Subcutaneous abdominal adipose tissue (tissue), 5 donors: ENCODE measurements around the gene ASTN2.
"Not testable (repeated sequence)": the region's sequence is repeated elsewhere in the genome, so short reads cannot be mapped to it uniquely, and the experiment has no call there.

Experiments
- H3K27ac ChIP-seq: one replicate; pipeline ENCODE4 v1.7.0; 2013; ENCODE audit warnings: low read depth, mild to moderate bottlenecking, inconsistent platforms, low read length, moderate library complexity
- H3K27me3 ChIP-seq, 5 donors: one replicate each; pipeline ENCODE4 v1.7.0; 2013; ENCODE audit warnings: low read length in 5 of 5, inconsistent platforms in 1 of 5; ENCODE audit not compliant: control insufficient read depth in 5 of 5, insufficient read depth in 4 of 5
- H3K36me3 ChIP-seq, 5 donors: one replicate each; pipeline ENCODE4 v1.7.0; 2013; ENCODE audit warnings: low read length in 5 of 5; ENCODE audit not compliant: control insufficient read depth in 5 of 5, insufficient read depth in 5 of 5
- H3K4me1 ChIP-seq, 5 donors: one replicate each; pipeline ENCODE4 v1.7.0; 2013; ENCODE audit warnings: low read length in 5 of 5, mild to moderate bottlenecking in 3 of 5, moderate library complexity in 1 of 5; ENCODE audit not compliant: control insufficient read depth in 5 of 5, insufficient read depth in 5 of 5
- H3K4me3 ChIP-seq, 5 donors: one replicate each; pipeline ENCODE4 v1.7.0; 2013; ENCODE audit warnings: low read length in 5 of 5, low read depth in 1 of 5
- H3K9ac ChIP-seq, 5 donors: one replicate each; pipeline ENCODE4 v1.7.0; 2013; ENCODE audit warnings: low read length in 5 of 5, mild to moderate bottlenecking in 4 of 5, moderate library complexity in 3 of 5
- H3K9me3 ChIP-seq, 5 donors: one replicate each; pipeline ENCODE4 v1.7.0; 2013; ENCODE audit warnings: low read length in 5 of 5; ENCODE audit not compliant: control insufficient read depth in 5 of 5
- donor health status: healthy.
- donor health status: healthy.
- donor health status: healthy.
- donor health status: healthy.
- donor health status: healthy.

Gene ASTN2

DNA sequence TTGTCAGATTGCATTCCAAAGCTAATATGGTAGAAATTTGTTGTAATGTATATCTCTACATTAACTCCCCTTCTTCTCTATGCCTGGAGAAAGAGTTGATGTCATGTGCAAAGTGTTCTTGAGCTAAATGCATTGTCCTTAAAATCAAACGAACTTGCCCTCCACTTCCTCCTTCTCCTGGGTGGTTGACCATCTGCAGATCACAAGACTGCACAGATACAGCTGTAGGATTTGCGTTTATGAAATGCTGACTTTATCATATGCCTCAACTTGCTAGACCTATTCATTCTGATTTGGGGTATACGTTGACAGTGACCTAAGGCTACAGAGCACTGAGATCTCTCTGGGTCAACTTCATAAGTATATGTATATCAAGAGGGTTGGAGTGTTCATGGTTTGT lies 719.4 kb downstream of the ASTN2 start:
- no peak overlapping the region for H3K27ac ChIP-seq
- H3K9ac ChIP-seq: no peak overlapping the region
- H3K27me3 ChIP-seq: no peaks in the 10 kb centered on the region
- peaks cover 0 to 32% (median 17%) of the 10 kb centered on the region in 5 donors for H3K4me1 ChIP-seq
- peaks cover 8 to 30% (median 30%) of the 10 kb centered on the region in 5 donors for H3K36me3 ChIP-seq
- H3K9me3 ChIP-seq: no peaks in the 10 kb centered on the region
- no peak overlapping the region for H3K4me3 ChIP-seq

DNA sequence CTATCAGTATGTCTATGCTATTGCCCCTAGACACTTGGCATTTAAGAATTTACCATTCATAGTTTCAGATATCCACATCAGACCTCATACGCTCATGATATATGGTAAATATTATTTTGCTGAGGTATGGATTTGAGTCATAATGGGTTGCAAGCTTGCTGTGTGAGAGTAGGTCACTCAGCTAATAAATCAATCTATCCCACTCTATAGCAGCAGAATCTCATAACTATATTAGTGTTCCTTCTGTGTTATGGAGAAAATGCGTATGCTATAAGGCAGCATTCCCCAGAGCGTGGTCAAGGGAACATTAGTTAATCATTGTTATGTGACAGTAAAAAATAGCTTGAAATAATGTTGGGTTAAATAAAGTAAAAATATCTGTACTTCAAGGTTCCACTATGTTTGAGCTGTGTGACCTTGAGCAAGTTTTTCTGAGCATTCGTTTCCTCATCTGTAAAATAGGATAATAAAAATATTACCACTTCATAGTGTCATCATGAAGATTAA lies 720.0 kb downstream of the ASTN2 start:
- Histone ChIP-seq H3K27me3 (no peaks in the 10 kb centered on the region), H3K9ac (no peak overlapping the region), H3K27ac (no peak overlapping the region), H3K36me3 (peaks cover 7 to 25% (median 25%) of the 10 kb centered on the region in 5 donors), H3K9me3 (no peaks in the 10 kb centered on the region), H3K4me3 (no peak overlapping the region), H3K4me1 (peaks cover 0 to 34% (median 17%) of the 10 kb centered on the region in 5 donors)

DNA sequence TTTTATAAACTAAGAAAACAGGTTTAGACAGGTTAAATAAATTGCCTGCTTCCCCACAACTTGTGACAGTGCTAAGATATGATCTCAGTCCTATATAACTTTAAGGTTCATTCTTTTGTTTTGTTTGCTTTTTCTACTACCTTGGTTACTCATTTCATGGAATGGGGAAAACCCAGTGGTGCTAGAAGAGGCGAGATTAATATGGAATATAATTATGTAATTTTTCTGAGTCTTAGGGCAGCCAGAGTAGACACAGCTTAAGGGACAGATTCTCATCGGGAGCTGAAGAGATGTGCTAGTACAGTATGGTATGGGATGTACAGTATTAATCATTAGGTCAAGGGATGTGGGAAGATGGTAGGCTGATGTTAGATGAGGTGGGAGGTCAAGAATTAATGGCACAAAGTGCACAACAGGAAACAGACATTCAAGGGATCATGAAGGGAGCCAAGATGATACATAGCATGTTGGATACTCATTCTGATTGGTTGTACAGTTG lies 721.6 kb downstream of the ASTN2 start:
- H3K36me3 ChIP-seq: peaks cover 3 to 9% (median 9%) of the 10 kb centered on the region in 5 donors
- H3K9me3 ChIP-seq: no peaks in the 10 kb centered on the region
- no peak overlapping the region for H3K4me3 ChIP-seq
- no peak overlapping the region for H3K27ac ChIP-seq
- no peaks in the 10 kb centered on the region for H3K27me3 ChIP-seq
- H3K4me1 ChIP-seq: peaks cover 0 to 50% (median 32%) of the 10 kb centered on the region in 5 donors
- no peak overlapping the region for H3K9ac ChIP-seq

DNA sequence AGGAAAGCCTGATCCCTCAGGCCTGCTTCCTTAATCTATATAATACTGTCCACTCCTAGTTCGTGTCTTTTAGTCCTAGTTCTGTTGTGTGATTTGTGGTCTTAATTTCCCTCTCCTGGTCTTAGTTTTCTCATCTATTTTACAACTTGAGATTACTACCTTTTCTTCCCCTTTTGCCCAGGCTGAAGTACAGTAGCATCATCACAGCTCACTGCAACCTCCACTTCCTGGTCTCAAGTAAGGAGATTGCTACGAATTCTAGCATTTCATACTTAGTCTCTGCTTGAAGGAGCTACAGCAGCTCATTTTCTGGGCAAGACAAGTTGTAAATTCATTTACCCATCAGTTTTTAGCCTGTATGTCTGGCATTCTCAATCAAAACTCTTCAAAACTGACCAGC lies 722.2 kb downstream of the ASTN2 start:
- no peak overlapping the region for H3K27ac ChIP-seq

DNA sequence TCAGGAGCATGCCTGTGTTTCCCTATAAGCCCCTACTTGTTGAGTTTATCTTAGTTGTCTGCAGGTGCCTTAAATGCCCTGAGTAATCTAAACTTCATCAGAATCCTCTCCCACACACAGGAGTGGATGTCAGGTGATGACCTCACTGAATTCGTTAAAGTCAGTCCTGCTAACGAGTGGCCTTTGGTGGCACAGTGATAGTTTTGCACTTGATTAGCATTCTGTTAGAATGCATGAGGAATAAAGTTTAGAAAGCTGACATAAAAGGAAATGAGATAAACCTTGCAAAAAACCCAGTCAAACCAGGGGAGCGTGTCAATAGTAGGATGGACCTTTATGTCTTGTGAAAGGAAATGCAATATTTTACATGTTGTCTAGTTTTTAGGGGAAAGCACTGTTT lies 723.2 kb downstream of the ASTN2 start:
- no peak overlapping the region for H3K27ac ChIP-seq
- no peak overlapping the region for H3K4me3 ChIP-seq
- H3K27me3 ChIP-seq: no peaks in the 10 kb centered on the region
- no peak overlapping the region for H3K9ac ChIP-seq
- no peaks in the 10 kb centered on the region for H3K36me3 ChIP-seq
- H3K9me3 ChIP-seq: no peaks in the 10 kb centered on the region
- H3K4me1 ChIP-seq: peaks cover 5 to 63% (median 44%) of the 10 kb centered on the region in 5 donors

More for the DNA sequence above, 722.2 kb downstream of the ASTN2 start:
- Histone ChIP-seq H3K4me1 (peaks cover 4 to 57% (median 39%) of the 10 kb centered on the region in 5 donors), H3K9me3 (no peaks in the 10 kb centered on the region), H3K9ac (no peak overlapping the region), H3K4me3 (no peak overlapping the region), H3K36me3 (peaks cover 2 to 3% (median 3%) of the 10 kb centered on the region in 5 donors), H3K27me3 (no peaks in the 10 kb centered on the region)

DNA sequence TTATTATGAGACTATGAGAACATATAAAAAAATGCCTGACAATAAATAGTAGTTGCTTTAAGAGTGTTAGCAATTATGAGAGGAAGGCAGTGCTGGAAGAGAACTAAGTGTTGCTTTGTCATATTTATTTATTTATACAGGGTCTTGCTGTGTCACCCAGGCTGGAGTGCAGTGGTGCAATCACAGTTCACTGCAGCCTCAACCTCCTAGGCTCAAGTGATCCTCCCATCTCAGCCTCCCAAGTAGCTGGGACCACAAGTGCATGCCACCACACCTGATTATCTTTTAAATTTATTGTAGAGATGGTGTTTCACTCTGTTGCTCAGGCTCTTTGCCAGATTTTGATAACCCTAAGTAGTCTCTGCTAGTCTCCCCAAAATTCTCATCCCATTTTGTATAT lies 724.1 kb downstream of the ASTN2 start:
- peaks cover 5 to 68% (median 49%) of the 10 kb centered on the region in 5 donors for H3K4me1 ChIP-seq
- not testable (repeated sequence) for H3K27me3 ChIP-seq, H3K27ac ChIP-seq, H3K4me3 ChIP-seq, H3K36me3 ChIP-seq, H3K9me3 ChIP-seq, H3K9ac ChIP-seq

DNA sequence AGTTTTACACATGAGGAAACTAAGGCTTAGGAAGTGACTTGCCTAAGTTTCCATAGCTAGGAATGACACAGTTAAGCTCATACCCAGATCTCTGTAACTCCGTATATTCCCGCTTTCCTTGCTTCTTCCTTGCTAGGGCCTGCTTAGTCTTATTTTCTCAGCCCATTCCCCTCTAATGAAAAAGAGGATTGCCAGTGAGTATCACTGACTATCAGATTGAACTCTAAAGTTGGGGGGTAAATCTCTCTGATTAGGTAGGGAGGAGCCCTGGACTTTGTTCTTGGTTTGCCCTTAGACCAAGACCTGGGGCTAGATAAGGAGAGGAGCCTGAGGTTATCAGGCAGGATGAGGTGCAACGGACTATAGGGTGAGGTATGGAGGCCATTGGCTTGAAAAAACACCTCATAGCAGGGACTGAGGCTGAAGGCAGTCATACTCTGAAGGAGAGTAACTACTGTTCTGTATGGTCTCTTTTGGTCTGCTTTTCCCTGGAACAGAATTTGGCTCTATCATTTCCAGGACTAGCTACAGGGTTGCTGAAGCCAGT lies 725.3 kb downstream of the ASTN2 start:
- Histone ChIP-seq H3K9me3 (no peaks in the 10 kb centered on the region), H3K9ac (no peak overlapping the region), H3K27ac (no peak overlapping the region), H3K4me3 (no peak overlapping the region), H3K36me3 (no peaks in the 10 kb centered on the region), H3K27me3 (no peaks in the 10 kb centered on the region), H3K4me1 (peaks cover 5 to 56% (median 46%) of the 10 kb centered on the region in 5 donors)

DNA sequence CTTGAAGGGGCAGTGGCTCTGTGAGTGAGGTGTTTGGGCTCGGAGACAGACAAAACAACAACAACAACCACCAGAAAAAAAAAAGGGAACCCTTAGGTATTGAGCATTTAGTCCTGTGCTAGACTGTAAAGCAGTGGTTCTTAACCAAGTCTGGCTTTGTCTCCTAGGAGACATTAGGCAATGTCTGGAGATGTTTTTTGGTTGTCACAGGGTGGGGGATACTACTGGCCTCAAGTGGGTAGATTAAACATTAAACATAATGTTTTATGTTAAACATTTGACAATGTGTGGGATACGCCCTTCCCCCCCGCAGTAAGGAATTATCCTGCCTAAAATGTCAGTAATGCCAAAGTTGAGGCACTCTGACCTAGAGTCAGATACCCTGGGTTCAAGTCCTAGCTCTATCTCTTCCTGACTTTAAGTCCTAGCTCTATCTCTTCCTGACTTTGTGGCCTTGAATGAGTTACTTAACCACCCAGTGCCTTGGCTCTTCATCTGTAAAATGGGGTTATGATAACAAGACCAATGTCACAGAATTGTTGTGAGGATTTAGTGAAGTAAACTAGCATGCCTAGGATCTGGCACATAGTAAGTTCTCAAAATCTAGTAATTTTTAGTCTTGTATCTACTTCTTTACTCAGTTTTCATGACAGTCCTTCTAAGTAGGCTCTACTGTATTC lies 725.9 kb downstream of the ASTN2 start:
- Histone ChIP-seq H3K4me3 (peak overlapping the region in 4 of 5 donors; percentile 78 to 97 (median 90)), H3K36me3 (no peaks in the 10 kb centered on the region), H3K27me3 (no peaks in the 10 kb centered on the region), H3K4me1 (peaks cover 5 to 53% (median 42%) of the 10 kb centered on the region in 5 donors), H3K9me3 (no peaks in the 10 kb centered on the region), H3K9ac (peak overlapping the region in 1 of 5 donors; percentile 66), H3K27ac (no peak overlapping the region)

DNA sequence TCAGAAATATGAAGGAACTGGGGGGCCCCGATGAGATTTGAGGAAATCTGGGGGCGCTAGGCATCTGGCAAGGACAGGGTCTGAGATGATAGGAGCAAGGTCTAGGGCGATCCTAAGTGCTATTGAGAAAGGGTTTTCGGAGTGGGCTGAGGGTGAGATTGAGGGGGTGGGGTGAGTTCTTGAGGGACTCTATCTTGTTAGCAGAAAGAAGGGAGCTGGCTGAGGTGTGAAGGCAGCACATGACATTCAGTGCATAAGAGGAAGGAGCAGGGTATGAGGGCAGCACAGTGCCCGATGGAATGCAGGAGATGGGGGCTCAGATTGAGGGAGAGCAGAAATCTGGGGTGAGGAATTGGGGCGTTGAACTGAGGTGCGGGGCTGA lies 727.1 kb downstream of the ASTN2 start:
- Histone ChIP-seq H3K9ac (peak overlapping the region; percentile 63 to 89 (median 78)), H3K4me1 (peaks cover 5 to 41% (median 32%) of the 10 kb centered on the region in 5 donors), H3K27ac (peak overlapping the region; percentile 52), H3K9me3 (no peaks in the 10 kb centered on the region), H3K27me3 (no peaks in the 10 kb centered on the region), H3K4me3 (peak overlapping the region; percentile 78 to 97 (median 91)), H3K36me3 (no peaks in the 10 kb centered on the region)

DNA sequence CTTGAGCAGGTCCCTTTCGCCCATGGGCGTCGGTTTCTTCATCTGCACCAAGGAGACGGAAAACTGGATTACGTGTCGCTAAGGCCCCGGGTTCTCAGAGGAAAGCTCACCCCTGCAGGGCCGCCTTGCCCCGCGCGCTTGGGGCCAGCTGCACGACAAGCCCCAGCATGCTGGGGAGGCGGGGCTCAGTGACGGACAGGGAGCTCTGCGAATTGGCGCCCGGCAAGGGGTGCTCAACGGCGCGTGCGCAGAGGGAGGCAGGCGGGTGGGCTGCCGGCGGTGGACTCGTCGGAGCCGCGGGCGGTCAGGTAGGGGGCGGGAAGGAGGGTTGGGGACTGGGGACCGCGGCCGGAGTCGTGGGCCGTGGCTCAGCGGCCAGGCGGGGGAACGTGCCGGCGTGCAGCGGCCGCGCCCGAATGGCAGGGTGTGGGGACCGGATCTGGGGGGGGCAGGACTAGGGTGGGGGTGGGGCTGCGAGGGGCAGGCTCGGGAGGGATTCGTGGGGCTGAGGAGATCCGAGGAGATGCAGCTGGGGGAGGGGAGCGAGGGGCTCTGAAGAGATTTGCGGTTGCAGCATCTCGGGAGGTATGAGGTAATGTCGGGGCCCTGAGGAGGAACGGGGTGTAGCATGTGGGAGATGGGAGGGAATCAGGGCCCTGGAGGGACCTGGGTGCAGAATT lies 727.6 kb downstream of the ASTN2 start, which contains the start of gene TRIM32:
TSS of gene TRIM32 (plus strand) at position 232 of the 680 bp plus-strand sequence. CDS start 10,438 bp downstream, outside the sequence.
- Histone ChIP-seq H3K9me3 (no peaks in the 10 kb centered on the region), H3K9ac (peak within 1 kb of the TSS; percentile 69 to 90 (median 87)), H3K36me3 (no peaks in the 10 kb centered on the region), H3K27me3 (no peaks in the 10 kb centered on the region), H3K27ac (peak within 1 kb of the TSS; percentile 52), H3K4me1 (peaks cover 5 to 36% (median 32%) of the 10 kb centered on the region in 5 donors), H3K4me3 (peak within 1 kb of the TSS; percentile 78 to 97 (median 91))
